NCI-H1436 (cell line): ENCODE data around the gene PFKFB2.

Source experiments
- DNase-seq: peaks from one replicate; lab custom pipeline; 2025; lab: John Stamatoyannopoulos, UW

Gene PFKFB2

GRCh38 chr1:207067185-207067584, 14.1 kb downstream of the PFKFB2 start:
- DNase-seq, result no peak

GRCh38 chr1:207067665-207068064, 14.6 kb downstream of the PFKFB2 start:
- DNase-seq, result no peak

- DNase-seq, result no peak
These were observed 16.0 kb downstream of the PFKFB2 start for GRCh38 chr1:207069061-207069460.

- no peak for DNase-seq
These were observed 16.9 kb downstream of the PFKFB2 start for GRCh38 chr1:207069858-207070506.

- DNase-seq, result no peak
These were observed 17.7 kb downstream of the PFKFB2 start for GRCh38 chr1:207070811-207071210.

- DNase-seq, result no peak
These were observed 18.4 kb downstream of the PFKFB2 start for GRCh38 chr1:207071426-207071825.

- DNase-seq, result no peak
These were observed 19.2 kb downstream of the PFKFB2 start for GRCh38 chr1:207072233-207072632.

GRCh38 chr1:207073906-207074820, 21.1 kb downstream of the PFKFB2 start:
- DNase-seq, result no peak

- no peak for DNase-seq
These were observed 23.3 kb downstream of the PFKFB2 start for GRCh38 chr1:207076181-207076955.

- DNase-seq, result no peak
These were observed 23.9 kb downstream of the PFKFB2 start for GRCh38 chr1:207077012-207077411.

- DNase-seq, result peak; percentile 82
These were observed 24.6 kb downstream of the PFKFB2 start for GRCh38 chr1:207077470-207078377.

GRCh38 chr1:207078578-207079132, 25.6 kb downstream of the PFKFB2 start:
- DNase-seq, result no peak

GRCh38 chr1:207079706-207080241, 26.7 kb downstream of the PFKFB2 start:
- DNase-seq, result no peak

GRCh38 chr1:207081088-207081487, 28.0 kb downstream of the PFKFB2 start:
- DNase-seq, result no peak

GRCh38 chr1:207081806-207082205, 28.7 kb downstream of the PFKFB2 start:
- no peak for DNase-seq

GRCh38 chr1:207084232-207084631, 31.2 kb downstream of the PFKFB2 start:
- DNase-seq, result no peak

- peak; percentile 75 for DNase-seq
These were observed 31.7 kb downstream of the PFKFB2 start for GRCh38 chr1:207084701-207085180.

GRCh38 chr1:207085887-207086286, 32.8 kb downstream of the PFKFB2 start:
- DNase-seq, result no peak

- no peak for DNase-seq
These were observed 35.1 kb downstream of the PFKFB2 start for GRCh38 chr1:207088161-207088560.
